ENCODE measurements around the gene DPYSL3. TPM values are rescaled to one million over a fixed set of nuclear protein-coding genes. Genes with fewer than 3 reads are reported as not detected.

The DPYSL3 gene
- total RNA-seq, 1 experiment from 2014 or later, result 8.9 TPM

DNA sequence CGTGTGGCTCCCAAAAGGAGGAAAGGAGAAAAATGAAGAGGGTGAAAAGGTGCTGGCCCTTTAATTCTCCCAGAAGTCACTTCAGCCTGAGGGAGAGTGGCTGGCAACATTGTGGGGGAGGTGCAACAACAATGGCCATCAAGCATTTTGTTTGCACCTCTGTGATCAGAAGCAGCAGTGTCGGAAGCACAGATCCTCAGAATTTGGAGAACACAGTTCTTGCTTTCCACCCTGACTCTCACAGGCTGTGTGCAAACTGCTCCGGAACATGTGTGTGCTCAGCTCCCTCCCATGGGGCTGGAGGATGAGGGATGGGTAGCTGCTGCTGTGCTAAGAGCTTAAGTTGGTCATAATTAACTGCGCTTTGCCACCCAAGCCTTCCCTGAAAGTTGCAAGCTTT is 127.1 kb downstream of the DPYSL3 start:
- BruUV-seq (replicated peaks), result no TSS peak
- Mint-ChIP-seq H3K4me1 (ENCODE audit: insufficient read depth, unreplicated experiment) (no peaks in the 10 kb centered on the region), H3K9me3 (ENCODE audit: unreplicated experiment) (peaks cover 17% of the 10 kb centered on the region), H3K4me3 (ENCODE audit: unreplicated experiment) (no peak overlapping the region), H3K36me3 (ENCODE audit: insufficient read depth, unreplicated experiment) (peaks cover 7% of the 10 kb centered on the region), H3K27me3 (ENCODE audit: insufficient read depth, unreplicated experiment) (no peaks in the 10 kb centered on the region), H3K27ac (ENCODE audit: low read depth, unreplicated experiment) (no peak overlapping the region)
- ChIA-PET POLR2A (interaction anchor here (1.6 kb wide), 1 partner anchor 14 kb away, joined by 3 read pairs; no protein-coding TSS in a partner anchor), CTCF (interaction anchor here (0.6 to 5.6 kb wide), 6 partner anchors 13 to 1284 kb away, joined by 3 to 29 read pairs (median 3); no protein-coding TSS in a partner anchor)
- intact Hi-C loops (cut with micrococcal nuclease), result no loop called here
- no peak for DNase-seq (ENCODE audit: unreplicated experiment)
- TF ChIP-seq, protein P1, sequence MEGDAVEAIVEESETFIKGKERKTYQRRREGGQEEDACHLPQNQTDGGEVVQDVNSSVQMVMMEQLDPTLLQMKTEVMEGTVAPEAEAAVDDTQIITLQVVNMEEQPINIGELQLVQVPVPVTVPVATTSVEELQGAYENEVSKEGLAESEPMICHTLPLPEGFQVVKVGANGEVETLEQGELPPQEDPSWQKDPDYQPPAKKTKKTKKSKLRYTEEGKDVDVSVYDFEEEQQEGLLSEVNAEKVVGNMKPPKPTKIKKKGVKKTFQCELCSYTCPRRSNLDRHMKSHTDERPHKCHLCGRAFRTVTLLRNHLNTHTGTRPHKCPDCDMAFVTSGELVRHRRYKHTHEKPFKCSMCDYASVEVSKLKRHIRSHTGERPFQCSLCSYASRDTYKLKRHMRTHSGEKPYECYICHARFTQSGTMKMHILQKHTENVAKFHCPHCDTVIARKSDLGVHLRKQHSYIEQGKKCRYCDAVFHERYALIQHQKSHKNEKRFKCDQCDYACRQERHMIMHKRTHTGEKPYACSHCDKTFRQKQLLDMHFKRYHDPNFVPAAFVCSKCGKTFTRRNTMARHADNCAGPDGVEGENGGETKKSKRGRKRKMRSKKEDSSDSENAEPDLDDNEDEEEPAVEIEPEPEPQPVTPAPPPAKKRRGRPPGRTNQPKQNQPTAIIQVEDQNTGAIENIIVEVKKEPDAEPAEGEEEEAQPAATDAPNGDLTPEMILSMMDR (IDR thresholded peaks at IDR 0.05; ENCODE audit: unreplicated experiment), result no peak

DNA sequence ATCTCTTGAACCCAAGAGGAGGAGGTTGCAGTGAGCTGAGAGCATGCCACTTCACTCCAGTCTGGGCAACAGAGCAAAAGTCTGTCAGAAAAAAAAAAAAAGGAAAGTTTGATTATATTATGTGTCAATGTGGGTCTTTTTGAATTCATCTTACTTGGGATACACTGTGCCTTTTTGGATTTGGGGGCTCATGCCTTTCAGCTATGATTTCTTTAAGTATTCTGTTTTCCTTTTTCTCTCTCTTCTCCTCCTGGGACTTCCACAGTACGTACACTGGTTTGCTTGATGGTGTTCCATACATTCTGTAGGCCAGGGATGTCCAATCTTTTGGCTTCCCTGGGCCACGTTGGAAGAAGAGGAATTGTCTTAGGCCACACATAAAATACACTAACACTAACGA is 128.3 kb downstream of the DPYSL3 start:
- Mint-ChIP-seq H3K36me3 (ENCODE audit: insufficient read depth, unreplicated experiment) (peaks cover 7% of the 10 kb centered on the region), H3K27ac (ENCODE audit: low read depth, unreplicated experiment) (no peak overlapping the region), H3K4me3 (ENCODE audit: unreplicated experiment) (no peak overlapping the region), H3K4me1 (ENCODE audit: insufficient read depth, unreplicated experiment) (no peaks in the 10 kb centered on the region), H3K27me3 (ENCODE audit: insufficient read depth, unreplicated experiment) (no peaks in the 10 kb centered on the region), H3K9me3 (ENCODE audit: unreplicated experiment) (peaks cover 18% of the 10 kb centered on the region)
- no peak for DNase-seq (ENCODE audit: unreplicated experiment)
- intact Hi-C loops (cut with micrococcal nuclease), result no loop called here
- BruUV-seq (replicated peaks), result no TSS peak
- CTCF ChIA-PET, result interaction anchor here (0.6 to 5.6 kb wide), 7 partner anchors 9 to 157 kb away, joined by 3 to 29 read pairs (median 3); no protein-coding TSS in a partner anchor
- POLR2A ChIA-PET, result interaction anchor here (0.6 to 0.7 kb wide), 2 partner anchors 54 to 184 kb away, joined by 3 read pairs; no protein-coding TSS in a partner anchor
- TF ChIP-seq, protein P1 (IDR thresholded peaks at IDR 0.05; ENCODE audit: unreplicated experiment), result no peak

DNA sequence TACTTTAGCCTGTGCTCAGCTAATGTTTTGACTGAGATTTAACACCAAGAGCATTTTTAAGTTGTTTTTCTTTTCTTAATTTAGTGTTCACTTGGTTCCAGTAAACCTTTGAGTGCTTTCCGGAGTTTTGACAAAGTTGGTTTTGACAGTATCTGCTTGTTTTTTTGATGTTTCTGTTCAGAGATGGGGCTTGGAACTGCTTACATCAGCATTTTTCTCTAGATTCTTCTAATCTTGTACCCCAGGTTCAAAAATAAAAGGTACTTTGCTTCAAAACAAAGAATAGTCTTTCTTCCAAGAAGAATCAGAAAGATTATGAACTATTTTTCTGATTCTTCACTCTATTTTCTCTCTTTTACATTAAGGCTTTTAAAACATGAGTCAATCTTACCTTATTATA is 132.2 kb downstream of the DPYSL3 start:
- no peaks in the 10 kb centered on the region for H3K4me1 Mint-ChIP-seq (ENCODE audit: insufficient read depth, unreplicated experiment)
- DNase-seq (ENCODE audit: unreplicated experiment), result no peak
- intact Hi-C loops (cut with micrococcal nuclease), result no loop called here
- peaks cover 7% of the 10 kb centered on the region for H3K36me3 Mint-ChIP-seq (ENCODE audit: insufficient read depth, unreplicated experiment)
- no peak overlapping the region for H3K4me3 Mint-ChIP-seq (ENCODE audit: unreplicated experiment)
- CTCF ChIA-PET, result interaction anchor here (0.7 to 1.6 kb wide), 2 partner anchors 14 to 154 kb away, joined by 4 to 5 read pairs; no protein-coding TSS in a partner anchor
- TF ChIP-seq, protein P1 (IDR thresholded peaks at IDR 0.05; ENCODE audit: unreplicated experiment), result no peak
- no TSS peak for BruUV-seq (replicated peaks)
- POLR2A ChIA-PET, result interaction anchor here (0.6 kb wide), 1 partner anchor 104 kb away, joined by 3 read pairs; no protein-coding TSS in a partner anchor
- H3K27me3 Mint-ChIP-seq (ENCODE audit: insufficient read depth, unreplicated experiment), result no peaks in the 10 kb centered on the region
- no peak overlapping the region for H3K27ac Mint-ChIP-seq (ENCODE audit: low read depth, unreplicated experiment)
- H3K9me3 Mint-ChIP-seq (ENCODE audit: unreplicated experiment), result peaks cover 18% of the 10 kb centered on the region

DNA sequence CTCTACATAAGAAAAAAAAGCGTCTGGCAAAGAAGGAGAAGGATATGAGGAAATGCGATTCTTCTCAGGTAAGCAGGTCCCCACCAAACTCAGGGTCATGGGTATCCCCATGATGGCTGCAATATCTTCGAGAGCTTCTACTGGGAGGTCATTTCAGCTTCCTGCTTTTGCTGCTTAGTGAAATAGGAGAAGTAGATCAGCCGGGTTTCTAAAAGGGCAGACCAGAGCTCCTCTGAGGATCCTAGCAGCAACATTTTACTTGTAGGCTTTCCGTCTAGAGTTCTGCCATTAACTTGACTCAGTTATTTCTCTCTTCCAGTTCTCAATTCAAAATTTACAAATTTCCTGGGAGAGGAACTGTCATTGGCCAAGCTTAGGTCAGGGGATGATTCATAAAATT is 134.7 kb downstream of the DPYSL3 start:
- POLR2A ChIA-PET, result interaction anchor here (0.6 kb wide), 1 partner anchor 152 kb away, joined by 4 read pairs; no protein-coding TSS in a partner anchor
- H3K27ac Mint-ChIP-seq (ENCODE audit: low read depth, unreplicated experiment), result no peak overlapping the region
- no peaks in the 10 kb centered on the region for H3K4me1 Mint-ChIP-seq (ENCODE audit: insufficient read depth, unreplicated experiment)
- BruUV-seq (replicated peaks), result no TSS peak
- intact Hi-C loops (cut with micrococcal nuclease), result no loop called here
- H3K4me3 Mint-ChIP-seq (ENCODE audit: unreplicated experiment), result no peak overlapping the region
- peaks cover 18% of the 10 kb centered on the region for H3K9me3 Mint-ChIP-seq (ENCODE audit: unreplicated experiment)
- no peaks in the 10 kb centered on the region for H3K27me3 Mint-ChIP-seq (ENCODE audit: insufficient read depth, unreplicated experiment)
- DNase-seq (ENCODE audit: unreplicated experiment), result no peak
- peaks cover 7% of the 10 kb centered on the region for H3K36me3 Mint-ChIP-seq (ENCODE audit: insufficient read depth, unreplicated experiment)
- TF ChIP-seq, protein P1 (IDR thresholded peaks at IDR 0.05; ENCODE audit: unreplicated experiment), result no peak
- CTCF ChIA-PET, result interaction anchor here (0.6 to 14.4 kb wide), 11 partner anchors 12 to 409 kb away, joined by 3 to 225 read pairs (median 4); no protein-coding TSS in a partner anchor
